Dermis blood vessel endothelial cell (primary cell): ENCODE results near the gene RELA. TPM values are rescaled to one million over a fixed set of nuclear protein-coding genes. Genes with fewer than 3 reads are reported as not detected.

Experiments used
- DNase-seq: peaks from one replicate; pipeline ENCODE4 v3.0.0; 2010
- total RNA-seq: library from RNA; depleted of rRNA; stranded (reverse); fragments of >200 nt; gene quantifications from 2 replicates; pipeline ENCODE4 v1.2.3, GENCODE V29; 2014

Gene RELA
- total RNA-seq, 1 donor from 2014 or later: 17.7 TPM

GRCh38 chr11:65611758-65612603 is 50.7 kb downstream of the RELA start:
- peak; percentile 85 for DNase-seq

- DNase-seq: peak; percentile 93
Measured at GRCh38 chr11:65611028-65611757, 51.5 kb downstream of the RELA start.

- DNase-seq: no peak
Measured at GRCh38 chr11:65610404-65610803, 52.3 kb downstream of the RELA start.

- DNase-seq: no peak
Measured at GRCh38 chr11:65609665-65610064, 53.1 kb downstream of the RELA start.

- no peak for DNase-seq
Measured at GRCh38 chr11:65609229-65609628, 53.5 kb downstream of the RELA start.

- DNase-seq: no peak
Measured at GRCh38 chr11:65607614-65608426, 54.9 kb downstream of the RELA start.

GRCh38 chr11:65606876-65607613 is 55.7 kb downstream of the RELA start:
- DNase-seq: peak; percentile 95

- DNase-seq: no peak
Measured at GRCh38 chr11:65604258-65604657, 58.5 kb downstream of the RELA start.

Other genes with a start within 250 kb of the RELA start
- gene NEAT1, start 240.1 kb downstream of the RELA start, total RNA-seq: 50.4 and 189 TPM in 2 replicates
- 2,930 and 8,332 TPM in 2 replicates for gene MALAT1, start 163.9 kb downstream of the RELA start, total RNA-seq
- gene SCYL1, start 137.8 kb downstream of the RELA start, total RNA-seq: 67.4 and 71.3 TPM in 2 replicates
- 31.1 and 48.2 TPM in 2 replicates for gene LTBP3, start 104.6 kb downstream of the RELA start, total RNA-seq
- 38.7 and 47.5 TPM in 2 replicates for gene ZNRD2, start 92.4 kb downstream of the RELA start, total RNA-seq
- gene FAM89B, start 90.4 kb downstream of the RELA start, total RNA-seq: 23.3 and 24.8 TPM in 2 replicates
- gene EHBP1L1, start 86.9 kb downstream of the RELA start, total RNA-seq: 15.7 and 15.9 TPM in 2 replicates
- 0.14 and 0.17 TPM in 2 replicates for gene KCNK7, start 67.1 kb downstream of the RELA start, total RNA-seq
- 118 and 171 TPM in 2 replicates for gene MAP3K11, start 48.7 kb downstream of the RELA start, total RNA-seq
- gene PCNX3, start 47.1 kb downstream of the RELA start, total RNA-seq: 18.0 and 34.8 TPM in 2 replicates
- 72.2 and 102 TPM in 2 replicates for gene SIPA1, start 24.8 kb downstream of the RELA start, total RNA-seq
- gene KAT5, start 49.3 kb upstream of the RELA start, total RNA-seq: 35.7 and 38.5 TPM in 2 replicates
- gene RNASEH2C, start 57.9 kb upstream of the RELA start, total RNA-seq: 30.6 and 96.1 TPM in 2 replicates
- 11.6 and 13.8 TPM in 2 replicates for gene AP5B1, start 118.1 kb upstream of the RELA start, total RNA-seq
- gene OVOL1, start 124.1 kb upstream of the RELA start, total RNA-seq: not detected in 2 replicates
- 0.17 and 0.33 TPM in 2 replicates for gene SNX32, start 171.0 kb upstream of the RELA start, total RNA-seq
- 1,118 and 1,698 TPM in 2 replicates for gene CFL1, start 195.3 kb upstream of the RELA start, total RNA-seq
- gene MUS81, start 197.5 kb upstream of the RELA start, total RNA-seq: 48.2 and 49.7 TPM in 2 replicates
- 16.8 and 22.1 TPM in 2 replicates for gene EFEMP2, start 209.9 kb upstream of the RELA start, total RNA-seq
- not detected in 2 replicates for gene CTSW, start 216.9 kb upstream of the RELA start, total RNA-seq
- gene FIBP, start 225.6 kb upstream of the RELA start, total RNA-seq: 161 and 189 TPM in 2 replicates
- gene CCDC85B, start 227.8 kb upstream of the RELA start, total RNA-seq: 69.3 and 163 TPM in 2 replicates
- 3.6 and 4.9 TPM in 2 replicates for gene FOSL1, start 237.5 kb upstream of the RELA start, total RNA-seq